Measurements from ENCODE around the gene LOX. TPM values are rescaled to one million over a fixed set of nuclear protein-coding genes. Genes with fewer than 3 reads are reported as not detected.

The LOX gene
- total RNA-seq, 2 experiments from 2014 or later = 0.04 TPM; not detected in 1

DNA sequence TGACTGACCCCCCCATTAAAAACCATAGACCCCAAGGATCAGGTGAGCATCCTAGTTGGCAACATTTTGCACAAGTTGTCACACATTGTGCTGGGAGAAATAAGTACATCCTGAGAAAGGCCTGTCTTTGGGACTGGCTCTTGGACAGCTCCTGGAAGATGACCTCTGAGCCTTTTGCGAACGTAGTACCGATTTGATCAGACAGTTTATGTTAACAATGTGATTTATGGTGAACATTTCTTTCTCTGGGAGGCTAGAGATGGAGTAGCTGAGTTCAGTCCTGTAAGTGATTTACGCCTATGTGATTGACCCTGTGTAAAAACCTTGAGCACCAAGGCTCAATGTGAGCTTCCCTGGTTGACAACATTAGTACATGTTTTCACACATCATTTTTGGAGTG is 41.7 kb downstream of the LOX start:
- Mint-ChIP-seq H3K4me3 (no peak overlapping the region), H3K27ac (no peak overlapping the region), H3K4me1 (no peaks in the 10 kb centered on the region), H3K9me3 (ENCODE audit: low read depth) (no peaks in the 10 kb centered on the region), H3K36me3 (ENCODE audit: low read depth) (peaks cover 19% of the 10 kb centered on the region), H3K27me3 (no peaks in the 10 kb centered on the region)
- DNase-seq (no peak), ATAC-seq (no peak)
- CTCF ChIA-PET = interaction anchor here (0.6 kb wide), 2 partner anchors 22 to 716 kb away, joined by 3 read pairs; no protein-coding TSS in a partner anchor
- POLR2A ChIA-PET = no interaction called here
- intact Hi-C loops (cut with DNase I, micrococcal nuclease) = no loop called here

DNA sequence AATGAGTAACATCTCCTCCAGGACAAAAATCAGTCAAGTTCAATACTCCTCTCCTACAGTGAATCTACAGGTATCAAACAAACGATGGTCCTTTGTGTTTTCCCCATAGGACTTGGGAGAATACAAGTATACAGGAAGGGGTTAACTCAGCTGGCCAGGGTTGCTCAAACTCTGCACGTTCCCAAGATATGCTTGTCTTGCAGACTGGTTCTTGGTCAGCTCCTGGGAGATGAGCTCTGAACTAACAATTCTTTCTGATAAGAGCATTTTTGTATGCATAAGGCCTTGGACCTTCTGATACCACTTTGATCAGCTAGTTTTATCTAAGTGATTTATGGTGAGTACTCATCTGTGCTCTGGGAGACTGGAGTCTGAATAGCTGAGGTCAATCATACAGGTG is 42.1 kb downstream of the LOX start:
- CTCF ChIA-PET = interaction anchor here (0.6 to 1.1 kb wide), 2 partner anchors 25 to 716 kb away, joined by 3 read pairs; no protein-coding TSS in a partner anchor
- ATAC-seq (no peak), DNase-seq (no peak)
- H3K36me3 Mint-ChIP-seq (ENCODE audit: low read depth) = peaks cover 23% of the 10 kb centered on the region
- H3K4me1 Mint-ChIP-seq = no peaks in the 10 kb centered on the region
- intact Hi-C loops (cut with DNase I, micrococcal nuclease) = no loop called here
- POLR2A ChIA-PET = no interaction called here
- no peaks in the 10 kb centered on the region for H3K9me3 Mint-ChIP-seq (ENCODE audit: low read depth)
- H3K27ac Mint-ChIP-seq = no peak overlapping the region
- no peaks in the 10 kb centered on the region for H3K27me3 Mint-ChIP-seq
- H3K4me3 Mint-ChIP-seq = no peak overlapping the region

DNA sequence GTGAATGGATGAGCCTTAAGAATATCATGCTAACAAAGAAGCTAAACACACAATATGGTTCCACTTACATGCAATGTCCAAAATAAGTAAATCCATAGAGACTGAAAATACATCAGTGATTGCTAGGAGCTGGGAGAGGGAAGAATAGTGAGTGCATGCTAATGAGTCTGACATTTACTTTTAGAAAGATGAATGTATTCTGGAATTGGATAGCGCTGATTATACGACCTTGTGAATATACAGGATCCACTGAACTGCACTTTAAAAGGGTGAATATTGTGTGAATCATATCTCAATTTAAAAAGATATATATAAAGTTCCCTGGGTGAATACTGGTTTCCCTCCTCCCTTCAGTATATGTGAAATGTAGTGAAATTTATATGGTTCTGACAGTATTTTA is 46.2 kb downstream of the LOX start:
- H3K36me3 Mint-ChIP-seq (ENCODE audit: low read depth) = peaks cover 37% of the 10 kb centered on the region
- H3K27me3 Mint-ChIP-seq = no peaks in the 10 kb centered on the region
- POLR2A ChIA-PET = no interaction called here
- H3K4me1 Mint-ChIP-seq = no peaks in the 10 kb centered on the region
- ATAC-seq (no peak), DNase-seq (no peak)
- H3K27ac Mint-ChIP-seq = no peak overlapping the region
- H3K4me3 Mint-ChIP-seq = no peak overlapping the region
- H3K9me3 Mint-ChIP-seq (ENCODE audit: low read depth) = no peaks in the 10 kb centered on the region
- CTCF ChIA-PET = no interaction called here
- intact Hi-C loops (cut with DNase I, micrococcal nuclease) = no loop called here

DNA sequence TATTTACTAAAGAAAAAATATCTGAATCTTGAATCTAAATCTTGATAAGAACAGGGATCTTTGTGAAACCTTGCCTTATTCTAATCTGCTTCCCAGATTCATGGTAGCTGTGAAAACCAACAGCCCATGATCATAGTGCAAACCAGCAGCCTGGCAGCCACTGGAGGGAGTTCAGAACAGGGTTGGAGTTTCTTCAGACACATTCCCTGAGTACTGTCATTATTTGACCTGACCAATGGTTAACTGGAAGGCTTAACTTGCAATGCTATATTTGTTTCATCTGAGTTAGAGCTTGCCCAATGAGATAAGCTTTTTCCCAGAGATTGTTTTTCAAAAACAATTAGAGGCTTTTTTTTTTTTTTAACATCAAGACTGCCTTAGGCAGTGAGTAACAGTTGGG is 47.8 kb downstream of the LOX start:
- Mint-ChIP-seq H3K9me3 (ENCODE audit: low read depth) (no peaks in the 10 kb centered on the region), H3K27me3 (no peaks in the 10 kb centered on the region), H3K4me3 (no peak overlapping the region), H3K4me1 (no peaks in the 10 kb centered on the region), H3K36me3 (ENCODE audit: low read depth) (peaks cover 41% of the 10 kb centered on the region), H3K27ac (no peak overlapping the region)
- no peak for DNase-seq
- intact Hi-C loops (cut with DNase I, micrococcal nuclease) = no loop called here
- ChIA-PET POLR2A (no interaction called here), CTCF (no interaction called here)
- no peak for ATAC-seq

GRCh38 chr5:122029818-122030217 is 48.2 kb downstream of the LOX start:
- DNase-seq (no peak), ATAC-seq (no peak)
- Mint-ChIP-seq H3K27ac (no peak overlapping the region), H3K4me3 (no peak overlapping the region), H3K4me1 (no peaks in the 10 kb centered on the region), H3K27me3 (no peaks in the 10 kb centered on the region), H3K36me3 (ENCODE audit: low read depth) (peaks cover 41% of the 10 kb centered on the region), H3K9me3 (ENCODE audit: low read depth) (no peaks in the 10 kb centered on the region)
- ChIA-PET CTCF (no interaction called here), POLR2A (no interaction called here)
- intact Hi-C loops (cut with DNase I, micrococcal nuclease) = loop anchor here in 1 of 2 experiments (10.0 kb wide), 1 partner anchor 725 kb away; no protein-coding TSS in a partner anchor

DNA sequence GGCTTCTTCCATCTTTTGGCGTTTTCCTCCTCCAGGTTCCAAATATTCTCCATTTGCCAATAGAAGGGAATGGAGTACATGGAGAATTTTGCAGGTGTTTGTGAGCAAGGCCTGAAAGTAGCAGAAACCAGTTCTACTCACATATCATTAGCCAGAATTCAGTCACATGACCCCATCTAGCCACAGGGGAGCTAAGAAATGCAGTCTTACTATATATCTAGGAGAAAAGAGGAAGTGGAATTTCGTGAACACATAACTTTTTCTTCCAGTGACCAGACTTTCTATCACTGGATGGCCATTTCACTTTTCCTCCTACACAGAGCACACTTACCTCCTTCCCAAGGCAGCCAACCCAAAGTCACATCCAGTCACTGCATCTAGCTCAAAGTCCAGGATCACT is 55.1 kb downstream of the LOX start:
- Mint-ChIP-seq H3K27me3 (no peaks in the 10 kb centered on the region), H3K4me1 (peaks cover 10% of the 10 kb centered on the region), H3K4me3 (no peak overlapping the region), H3K27ac (no peak overlapping the region), H3K36me3 (ENCODE audit: low read depth) (peaks cover 57% of the 10 kb centered on the region), H3K9me3 (ENCODE audit: low read depth) (no peaks in the 10 kb centered on the region)
- ChIA-PET POLR2A (no interaction called here), CTCF (interaction anchor here (0.6 kb wide), 1 partner anchor 120 kb away, joined by 3 read pairs; no protein-coding TSS in a partner anchor)
- ATAC-seq = no peak
- intact Hi-C loops (cut with DNase I, micrococcal nuclease) = loop anchor here (5.0 to 10.0 kb wide), 2 partner anchors 46 to 732 kb away; no protein-coding TSS in a partner anchor
- no peak for DNase-seq

DNA sequence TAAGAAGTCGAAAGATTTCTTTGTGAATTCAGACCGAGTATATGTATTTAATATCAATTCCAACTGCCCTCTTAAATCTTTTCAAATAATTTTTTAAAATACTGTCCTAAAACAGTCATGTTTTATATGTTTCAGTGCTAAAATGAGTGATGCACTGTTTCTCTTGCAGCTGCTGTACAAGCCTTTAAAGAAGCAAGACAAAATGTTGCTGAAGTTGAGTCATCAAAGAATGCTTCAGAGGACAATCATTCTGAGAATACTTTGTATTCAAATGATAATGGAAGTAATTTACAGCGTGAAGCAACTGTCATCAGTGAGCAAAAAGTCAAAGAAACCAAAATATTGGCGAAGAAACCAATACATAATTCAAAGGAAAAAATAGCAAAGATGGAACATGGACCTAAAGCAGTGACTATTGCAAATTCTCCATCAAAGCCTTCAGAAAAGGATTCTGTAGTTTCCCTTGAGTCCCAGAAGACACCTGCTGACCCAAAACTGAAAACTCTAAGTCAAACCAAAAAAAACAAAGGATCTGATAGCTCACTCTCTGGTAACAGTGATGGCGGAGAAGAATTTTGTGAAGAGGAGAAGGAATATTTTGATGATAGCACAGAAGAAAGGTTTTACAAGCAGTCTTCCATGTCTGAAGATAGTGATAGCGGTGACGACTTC is 58.0 kb downstream of the LOX start:
- H3K9me3 Mint-ChIP-seq (ENCODE audit: low read depth) = no peaks in the 10 kb centered on the region
- peaks cover 10% of the 10 kb centered on the region for H3K4me1 Mint-ChIP-seq
- no peak for DNase-seq
- intact Hi-C loops (cut with DNase I, micrococcal nuclease) = loop anchor here (2.0 to 10.0 kb wide), 3 partner anchors 43 to 735 kb away; no protein-coding TSS in a partner anchor
- no peaks in the 10 kb centered on the region for H3K27me3 Mint-ChIP-seq
- ChIA-PET CTCF (no interaction called here), POLR2A (interaction anchor here (0.6 kb wide), 1 partner anchor 1464 kb away, joined by 4 read pairs; no protein-coding TSS in a partner anchor)
- H3K27ac Mint-ChIP-seq = peak overlapping the region; percentile 73
- peak; percentile 95 for ATAC-seq
- peaks cover 48% of the 10 kb centered on the region for H3K36me3 Mint-ChIP-seq (ENCODE audit: low read depth)
- H3K4me3 Mint-ChIP-seq = peak overlapping the region; percentile 20

GRCh38 chr5:122015471-122015870 is 62.6 kb downstream of the LOX start:
- Mint-ChIP-seq H3K36me3 (ENCODE audit: low read depth) (peaks cover 18% of the 10 kb centered on the region), H3K4me1 (peaks cover 10% of the 10 kb centered on the region), H3K9me3 (ENCODE audit: low read depth) (no peaks in the 10 kb centered on the region), H3K4me3 (no peak overlapping the region), H3K27ac (no peak overlapping the region), H3K27me3 (no peaks in the 10 kb centered on the region)
- CTCF ChIA-PET = no interaction called here
- intact Hi-C loops (cut with DNase I, micrococcal nuclease) = no loop called here
- ATAC-seq (no peak), DNase-seq (no peak)
- POLR2A ChIA-PET = no interaction called here

DNA sequence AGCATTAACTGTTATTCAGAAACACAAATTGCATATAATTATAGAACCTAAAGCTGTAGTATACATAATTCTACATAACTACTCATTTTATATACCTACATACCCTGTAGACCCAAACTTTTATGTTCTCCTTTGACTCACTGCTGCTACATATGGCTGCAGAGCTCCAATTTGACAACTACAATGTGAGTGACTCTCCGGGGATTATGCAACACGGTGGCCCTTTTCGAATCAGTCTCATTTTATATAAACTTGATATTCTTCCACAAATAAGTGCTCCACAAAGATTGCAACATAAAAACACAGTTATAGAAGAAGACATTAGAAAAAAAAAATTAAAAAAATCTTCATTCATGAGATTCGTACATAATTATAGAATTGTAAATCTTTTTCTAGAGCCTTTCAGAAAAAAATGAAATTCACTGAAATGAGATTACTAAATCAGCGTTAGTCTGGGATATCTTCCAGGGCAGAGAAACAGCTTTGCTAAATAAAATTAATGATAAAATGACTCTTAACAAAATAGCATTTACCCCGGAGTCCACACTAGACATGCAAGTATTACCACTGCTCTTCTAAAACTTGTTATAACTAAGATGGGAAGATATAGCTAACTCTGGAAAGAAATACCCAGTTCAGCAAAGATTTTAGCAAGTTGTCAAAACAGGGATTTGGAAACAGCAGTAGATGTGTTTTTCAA is 63.7 kb downstream of the LOX start:
- ATAC-seq = no peak
- H3K4me1 Mint-ChIP-seq = peaks cover 11% of the 10 kb centered on the region
- peaks cover 14% of the 10 kb centered on the region for H3K36me3 Mint-ChIP-seq (ENCODE audit: low read depth)
- intact Hi-C loops (cut with DNase I, micrococcal nuclease) = no loop called here
- H3K27ac Mint-ChIP-seq = no peak overlapping the region
- H3K27me3 Mint-ChIP-seq = no peaks in the 10 kb centered on the region
- CTCF ChIA-PET = interaction anchor here (0.6 to 1.0 kb wide), 2 partner anchors 64 to 714 kb away, joined by 3 to 4 read pairs; no protein-coding TSS in a partner anchor
- H3K4me3 Mint-ChIP-seq = no peak overlapping the region
- no peak for DNase-seq
- no peaks in the 10 kb centered on the region for H3K9me3 Mint-ChIP-seq (ENCODE audit: low read depth)
- POLR2A ChIA-PET = no interaction called here

Other genes with a start within 250 kb of the LOX start
- not detected for gene FTMT, start 226.4 kb downstream of the LOX start, total RNA-seq
- 10 to 100 TPM; 12.5 to 12.9 TPM for gene SRFBP1, start 116.3 kb downstream of the LOX start, total RNA-seq
- not detected for gene ZNF474, start 51.3 kb upstream of the LOX start, total RNA-seq
- not detected for gene SNCAIP, start 234.0 kb upstream of the LOX start, total RNA-seq